Right renal cortex interstitium (tissue), 3 donors: ENCODE measurements around the gene NAXE. TPM values are rescaled to one million over a fixed set of nuclear protein-coding genes. Genes with fewer than 3 reads are reported as not detected.
A peak's percentile ranks its signal among the peaks of the same experiment; 100 is the strongest.
"Not testable (repeated sequence)": the region's sequence is repeated elsewhere in the genome, so short reads cannot be mapped to it uniquely, and the experiment has no call there.

Source experiments
- DNase-seq, 3 donors: peaks; one replicate each; pipeline ENCODE4 v3.0.0-alpha.2; 2013; ENCODE audit warnings: low read depth in 3 of 3, low spot score in 2 of 3
- polyA plus RNA-seq, 3 donors: library from polyadenylated mRNA; unstranded; fragments of 120-200 nt; gene quantifications; one replicate each; pipeline ENCODE4 v1.2.1, GENCODE V29; 2013; ENCODE audit not compliant: insufficient read length in 3 of 3

The NAXE gene
- polyA plus RNA-seq, 3 donors: 75.4 to 80.4 (median 80.3) TPM

- DNase-seq: no peak
These were observed 26.1 kb upstream of the NAXE start for GRCh38 chr1:156565519-156565918.

GRCh38 chr1:156566436-156566835 is 25.1 kb upstream of the NAXE start:
- DNase-seq: no peak

- DNase-seq: no peak
These were observed 20.2 kb upstream of the NAXE start for GRCh38 chr1:156571261-156571852.

- DNase-seq: peak in 1 of 3 donors; percentile 64
These were observed 19.5 kb upstream of the NAXE start, which contains the start of gene IQGAP3 for GRCh38 chr1:156571919-156572662. Gene IQGAP3 (minus strand): TSS chr1:156572565. CDS start chr1:156572529, 36 bp downstream.

- DNase-seq: no peak
These were observed 18.9 kb upstream of the NAXE start for GRCh38 chr1:156572663-156573018.

DNA sequence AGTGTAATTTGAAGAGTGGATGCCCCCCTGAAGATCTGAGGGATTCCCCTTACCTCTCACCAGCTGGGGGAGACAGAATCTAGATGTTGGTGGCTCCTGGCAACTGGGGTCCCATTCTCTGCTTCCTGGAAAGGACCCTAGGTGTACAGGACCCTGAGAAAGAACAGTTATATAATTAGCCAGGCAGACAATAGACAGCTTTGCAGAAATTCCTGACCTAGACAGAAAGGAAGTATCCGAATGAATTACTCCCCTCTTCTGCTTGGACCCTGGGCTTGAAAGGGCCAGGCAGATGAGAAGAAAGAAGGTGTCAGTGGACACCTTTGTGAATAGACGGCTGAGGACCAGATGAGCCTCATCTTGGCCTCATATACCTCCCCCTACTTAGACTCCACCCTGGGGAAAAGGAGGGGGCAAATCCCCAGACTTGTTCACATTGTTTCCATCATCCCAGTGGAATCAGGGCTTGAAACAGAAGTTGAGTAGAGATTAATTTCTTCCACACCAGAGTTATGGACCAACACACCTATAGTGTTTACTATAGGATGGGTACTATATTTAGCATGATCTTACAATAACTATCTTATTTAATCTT is 17.4 kb upstream of the NAXE start:
- DNase-seq: no peak

DNA sequence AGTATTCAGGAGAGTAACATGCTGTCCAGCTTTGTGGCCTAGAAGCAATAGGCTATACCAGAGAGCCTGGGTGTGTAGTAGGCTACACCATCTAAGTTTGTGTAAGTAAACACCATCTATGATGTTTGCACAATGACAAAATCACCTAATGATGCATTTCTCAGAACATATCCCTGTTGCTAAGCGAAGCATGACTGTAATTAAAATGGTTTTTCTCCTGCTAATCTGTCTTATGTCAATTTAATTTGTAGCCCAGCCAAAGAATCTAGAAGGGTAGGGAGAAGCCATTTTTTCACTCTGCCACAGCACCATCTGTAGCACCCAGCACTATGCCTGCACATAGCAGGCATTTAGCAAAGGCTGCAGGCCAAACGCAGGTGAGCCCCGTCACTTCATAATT is 14.0 kb upstream of the NAXE start:
- no peak for DNase-seq

DNA sequence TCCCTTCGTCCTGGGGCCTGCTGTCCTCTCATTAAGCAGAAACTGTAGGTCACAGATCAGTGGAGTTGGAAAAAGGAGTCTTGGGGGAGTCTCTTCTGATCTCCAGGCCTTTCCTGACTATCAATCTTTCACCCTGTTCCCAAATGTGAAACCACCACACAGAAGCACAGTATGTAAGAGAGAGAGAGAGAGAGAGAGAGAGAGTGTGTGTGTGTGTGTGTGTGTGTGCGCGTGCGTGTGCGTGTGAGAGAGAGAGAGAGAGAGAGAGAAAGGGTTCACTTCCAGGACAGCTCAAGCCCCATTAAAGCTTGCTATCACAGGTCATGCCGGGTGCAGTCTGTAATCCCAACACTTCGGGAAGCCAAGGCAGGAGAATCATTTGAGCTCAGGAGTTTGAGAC is 13.5 kb upstream of the NAXE start:
- DNase-seq: no peak

GRCh38 chr1:156579472-156579871 is 12.1 kb upstream of the NAXE start, which contains the start of gene TTC24:
Gene TTC24 (plus strand): TSS chr1:156579723. CDS start chr1:156581365, 1,642 bp downstream.
- no peak for DNase-seq

DNA sequence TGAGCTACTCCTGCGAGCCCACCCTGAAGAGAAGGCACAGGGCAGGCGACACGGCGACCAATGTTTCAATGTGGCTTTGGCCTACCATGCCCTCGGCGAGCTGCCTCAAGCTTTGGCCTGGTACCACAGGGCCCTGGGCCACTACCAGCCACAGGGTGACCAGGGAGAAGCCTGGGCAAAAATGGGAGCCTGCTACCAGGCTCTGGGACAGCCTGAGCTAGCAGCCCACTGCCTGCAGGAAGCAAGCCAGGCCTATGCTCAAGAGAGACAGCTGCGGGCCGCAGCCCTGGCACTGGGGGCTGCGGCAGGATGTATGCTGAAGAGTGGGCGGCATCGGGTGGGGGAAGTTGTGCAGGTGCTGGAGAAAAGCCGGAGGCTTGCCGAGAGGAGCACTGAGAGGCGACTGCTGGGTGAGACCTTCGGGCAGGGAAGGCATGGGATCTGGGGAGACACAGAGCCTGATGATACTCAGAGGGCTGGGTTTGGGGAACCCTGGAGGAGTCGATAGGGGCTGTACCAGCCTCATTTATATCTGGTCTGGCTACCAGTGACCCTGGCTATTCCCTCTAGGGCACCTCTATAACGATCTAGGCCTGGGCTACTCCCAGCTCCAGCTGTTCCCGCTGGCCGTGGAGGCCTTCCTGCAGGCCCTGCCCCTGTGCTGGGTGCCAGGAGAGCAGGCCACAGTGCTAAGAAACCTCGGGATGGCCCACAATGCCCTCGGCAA is 9.8 kb upstream of the NAXE start:
- DNase-seq: no peak

- DNase-seq: no peak
These were observed 9.1 kb upstream of the NAXE start for GRCh38 chr1:156582388-156583017.

DNA sequence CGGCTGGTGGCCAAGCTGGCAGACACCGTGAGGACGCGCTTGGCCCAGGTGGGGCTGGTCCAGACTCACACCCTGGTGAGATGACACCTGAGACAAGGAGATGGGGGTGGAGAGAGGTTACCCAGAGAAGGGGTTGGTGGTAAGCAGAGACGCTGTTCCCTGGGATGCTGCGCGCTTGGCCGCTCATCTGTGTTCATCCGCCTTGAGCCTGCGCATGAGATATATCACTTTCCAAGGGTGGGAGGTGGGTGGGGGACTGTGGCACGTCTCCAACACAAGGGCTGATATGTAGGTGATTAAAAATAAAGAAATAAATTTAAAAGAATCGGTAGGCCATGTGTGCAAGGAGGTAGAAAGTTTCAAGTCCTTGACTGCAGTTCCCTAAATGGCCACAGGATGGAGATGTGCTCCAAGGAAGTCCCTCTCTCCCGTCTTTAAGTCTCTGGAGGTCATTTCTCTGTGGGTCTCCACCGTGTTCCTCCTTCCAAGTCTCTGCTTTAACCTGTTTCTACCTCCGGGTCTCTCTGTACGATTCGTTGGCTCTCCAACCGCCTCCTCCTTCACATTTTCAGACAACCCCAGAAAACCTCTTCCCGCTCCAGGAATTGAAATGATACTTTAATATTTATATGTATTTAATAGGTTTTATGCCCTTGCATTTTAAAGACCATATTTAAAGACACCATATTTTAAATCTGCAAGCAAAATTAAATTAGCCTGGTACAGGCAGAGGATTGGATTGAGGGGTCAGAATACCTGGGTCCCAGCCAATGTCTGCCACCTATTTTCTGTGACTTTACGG is 7.6 kb upstream of the NAXE start:
- peak in 1 of 3 donors; percentile 73 for DNase-seq

DNA sequence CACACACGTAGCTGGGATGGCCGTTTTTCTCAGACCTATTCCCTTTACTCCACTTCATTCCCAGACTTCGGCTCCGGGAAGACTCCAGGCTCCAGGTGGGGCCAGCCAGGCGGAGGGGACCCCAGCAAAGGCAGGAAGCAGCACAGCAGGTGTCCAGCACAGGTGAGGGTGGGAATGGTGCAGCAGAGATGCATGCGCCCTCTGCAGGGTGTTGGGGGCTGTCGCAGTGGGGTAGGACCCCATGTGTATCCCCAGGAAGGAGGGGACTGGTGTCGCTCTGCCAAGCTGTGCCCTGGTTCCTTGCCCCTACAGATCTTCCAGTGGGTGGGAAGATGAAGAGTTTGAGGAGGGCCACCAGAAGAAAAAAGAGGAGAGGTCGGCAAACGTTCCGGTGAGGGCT is 6.8 kb upstream of the NAXE start:
- DNase-seq: no peak

GRCh38 chr1:156586323-156586722 is 5.3 kb upstream of the NAXE start:
- no peak for DNase-seq

DNA sequence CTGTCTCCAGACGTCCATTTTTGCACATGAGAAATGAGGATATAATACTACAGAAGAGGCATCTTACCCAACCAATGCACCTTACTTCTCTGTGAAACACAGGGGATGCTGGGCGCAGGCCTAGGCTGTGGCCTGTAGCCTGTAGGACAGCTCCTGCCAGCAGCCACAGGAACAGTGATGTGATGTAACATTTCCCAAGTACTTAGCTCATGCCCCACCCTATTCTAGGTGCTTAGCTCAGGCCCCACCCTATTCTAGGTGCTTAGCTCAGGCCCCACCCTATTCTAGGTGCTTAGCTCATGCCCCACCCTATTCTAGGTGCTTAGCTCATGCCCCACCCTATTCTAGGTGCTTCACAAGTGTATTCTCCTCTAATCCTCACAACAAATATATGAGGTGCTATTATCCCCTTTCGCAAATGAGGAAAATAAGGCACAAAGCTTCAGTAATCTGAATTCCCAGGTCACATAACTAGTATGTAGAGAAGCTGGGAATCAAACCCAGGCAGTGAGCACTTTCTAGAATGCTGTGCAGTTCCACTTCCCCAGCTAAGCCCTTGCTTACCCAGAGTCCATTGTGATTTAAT is 4.6 kb upstream of the NAXE start:
- DNase-seq: no peak

DNA sequence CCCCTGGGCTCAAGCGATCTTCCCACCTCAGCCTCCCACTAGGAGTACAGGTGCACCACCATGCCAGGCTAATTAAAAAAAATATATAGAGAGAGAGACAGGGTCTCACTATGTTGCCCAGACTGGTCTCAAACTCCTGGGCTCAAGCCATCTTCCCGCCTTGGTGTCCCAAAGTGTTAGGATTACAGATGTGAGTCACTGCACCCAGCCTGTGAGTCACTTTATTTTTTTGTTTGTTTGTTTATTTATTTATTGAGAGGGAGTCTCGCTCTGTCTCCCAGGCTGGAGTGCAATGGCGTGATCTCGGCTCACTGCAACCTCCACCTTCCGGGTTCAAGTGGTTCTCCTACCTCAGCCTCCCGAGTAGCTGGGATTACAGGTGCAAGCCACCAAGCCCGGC is 3.6 kb upstream of the NAXE start:
- DNase-seq: not testable (repeated sequence)

DNA sequence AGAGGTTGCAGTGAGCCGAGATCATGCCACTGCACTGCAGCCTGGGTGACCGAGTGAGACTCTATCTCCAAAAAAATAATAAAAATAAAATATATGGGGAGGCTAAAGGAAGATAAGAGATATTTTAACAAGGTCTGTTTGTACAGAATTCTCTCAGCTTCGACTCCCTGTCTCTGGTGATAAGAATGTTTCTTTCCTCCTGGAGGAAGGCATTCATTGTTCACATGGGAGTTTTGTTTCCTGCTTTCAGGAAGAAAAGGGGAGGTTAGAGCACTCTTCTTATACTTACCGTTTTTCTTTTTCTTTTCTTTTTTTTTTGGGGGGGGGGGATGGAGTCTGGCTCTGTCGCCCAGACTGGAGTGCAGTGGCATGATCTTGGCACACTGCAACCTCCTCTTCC is 2.0 kb upstream of the NAXE start:
- no peak for DNase-seq

DNA sequence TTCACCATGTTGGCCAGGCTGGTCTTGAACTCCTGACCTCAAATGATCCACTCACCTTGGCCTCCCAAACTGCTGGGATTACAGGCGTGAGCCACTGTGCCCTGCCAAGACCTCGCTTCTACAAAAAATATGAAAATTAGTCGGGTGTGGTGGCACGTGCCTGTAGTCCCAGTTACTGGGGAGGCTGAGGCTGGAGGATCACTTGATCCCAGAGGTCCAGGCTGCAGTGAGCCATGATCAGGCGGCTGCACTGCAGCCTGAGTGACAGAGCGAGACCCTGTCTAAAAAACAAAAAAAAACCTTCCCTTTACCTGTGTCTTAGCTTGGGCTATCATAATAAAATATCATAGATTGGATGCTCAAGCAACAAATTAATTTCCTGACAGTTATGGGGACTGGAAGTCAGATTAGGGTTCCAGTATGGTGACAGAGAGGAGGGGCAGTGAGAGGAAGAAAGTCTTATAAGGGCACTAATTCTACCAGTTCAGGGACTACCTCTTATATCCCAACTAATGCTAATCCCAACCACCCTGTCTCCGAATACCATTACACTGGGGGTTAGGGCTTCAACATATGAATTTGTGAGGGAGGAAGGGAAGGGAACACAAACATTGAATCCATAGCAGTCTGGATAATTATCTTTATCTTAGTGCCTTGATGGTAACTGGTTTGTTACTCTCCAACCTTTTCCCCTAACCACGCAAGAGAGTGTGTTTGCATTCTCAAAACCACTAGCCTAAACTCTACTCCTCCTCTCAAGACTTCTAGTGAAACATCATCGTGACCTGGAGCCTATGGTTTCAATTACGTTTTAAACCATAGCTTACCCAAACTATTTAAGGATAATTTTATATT is 1.0 kb upstream of the NAXE start:
- no peak for DNase-seq

DNA sequence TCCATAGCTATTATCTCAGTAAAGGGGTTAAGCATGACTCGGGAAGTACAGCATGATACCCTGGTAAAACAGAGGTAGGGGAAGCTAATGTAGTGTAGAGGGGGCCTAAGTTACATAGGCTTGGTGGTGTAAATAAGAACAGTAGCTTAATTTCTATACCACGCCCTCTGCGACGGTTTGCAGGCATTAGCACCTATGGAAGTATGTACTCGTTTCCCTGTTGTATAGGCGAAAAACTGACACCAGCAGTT is 470 bp upstream of the NAXE start:
- no peak for DNase-seq
